Esophagus squamous epithelium (tissue), 4 donors: ENCODE data around the gene WFDC12.

Experiments used
- CTCF ChIP-seq, 6 experiments: fragments of 450-650 bp in 4 of 6; fragments of 200-600 bp in 2 of 6; sonication (generic) in 2 of 6; IDR thresholded peaks; one replicate each; pipeline ENCODE4 v1.5.1; 2016 to 2019; ENCODE audit warnings: antibody characterized with exemption in 6 of 6, mild to moderate bottlenecking in 4 of 6, moderate library complexity in 4 of 6
- POLR2A ChIP-seq, 4 donors: fragments of 450-650 bp; IDR thresholded peaks; one replicate each; pipeline ENCODE4 v1.6.1; 2017; ENCODE audit warnings: antibody characterized with exemption in 4 of 4, mild to moderate bottlenecking in 4 of 4, moderate library complexity in 3 of 4

DNA sequence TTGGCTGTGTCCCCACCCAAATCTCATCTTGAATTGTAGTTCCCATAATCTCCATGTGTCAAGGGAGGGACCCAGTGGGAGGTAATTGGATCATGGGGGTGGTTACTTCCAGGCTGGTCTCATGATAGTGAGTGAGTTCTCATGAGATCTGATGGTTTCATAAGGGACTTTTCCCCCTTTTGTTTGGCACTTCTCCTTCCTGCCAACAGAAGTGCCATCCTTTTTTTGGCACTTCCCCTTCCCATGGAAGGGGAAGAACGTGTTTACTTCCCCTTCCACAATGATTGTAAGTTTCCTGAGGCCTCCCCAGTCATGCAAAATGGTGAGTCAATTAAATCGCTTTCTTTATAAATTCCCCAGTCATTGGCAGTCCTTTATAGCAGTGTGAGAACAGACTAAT is 32.4 kb upstream of the WFDC12 start:
- TF ChIP-seq CTCF (IDR thresholded peaks at IDR 0.05): no peak
- TF ChIP-seq POLR2A (IDR thresholded peaks at IDR 0.05): no peak
